H9 (cell line): Measurements from ENCODE around the gene CTIF. TPM values are rescaled to one million over a fixed set of nuclear protein-coding genes. Genes with fewer than 3 reads are reported as not detected.

Source experiments
- DNase-seq: peaks from one replicate; pipeline ENCODE4 v3.0.0-alpha.2; 2017
- H2AFZ ChIP-seq: one replicate; pipeline ENCODE4 v1.6.1; 2013; ENCODE audit warnings: mild to moderate bottlenecking, low read length, control low read depth, moderate library complexity
- H2AK5ac ChIP-seq: 2 replicates; pipeline ENCODE4 v1.6.1; 2013; ENCODE audit warnings: low read length, control low read depth, mixed read lengths; ENCODE audit not compliant: insufficient read length
- H2BK120ac ChIP-seq: one replicate; pipeline ENCODE4 v1.6.1; 2013; ENCODE audit warnings: low read depth, mild to moderate bottlenecking, low read length, control low read depth, inconsistent platforms; ENCODE audit not compliant: poor library complexity, severe bottlenecking
- H2BK12ac ChIP-seq: 2 replicates; pipeline ENCODE4 v1.6.1; 2013; ENCODE audit warnings: low read length, control low read depth, mixed read lengths, low read depth; ENCODE audit not compliant: insufficient read length
- H2BK15ac ChIP-seq: 2 replicates; pipeline ENCODE4 v1.6.1; 2013; ENCODE audit warnings: low read depth, low read length, control low read depth
- H2BK20ac ChIP-seq: one replicate; pipeline ENCODE4 v1.6.1; 2013; ENCODE audit warnings: low read depth, mild to moderate bottlenecking, low read length, control low read depth, inconsistent platforms; ENCODE audit not compliant: poor library complexity, severe bottlenecking
- H2BK5ac ChIP-seq: 2 replicates; pipeline ENCODE4 v1.6.1; 2013; ENCODE audit warnings: low read length, control low read depth, mixed read lengths; ENCODE audit not compliant: insufficient read length
- H3K14ac ChIP-seq: 2 replicates; pipeline ENCODE4 v1.6.1; 2013; ENCODE audit warnings: low read length, control low read depth; ENCODE audit not compliant: insufficient read depth
- H3K18ac ChIP-seq: 2 replicates; pipeline ENCODE4 v1.6.1; 2013; ENCODE audit warnings: low read depth, mild to moderate bottlenecking, mixed read lengths, low read length, control low read depth; ENCODE audit not compliant: insufficient read length
- H3K23ac ChIP-seq: 2 replicates; pipeline ENCODE4 v1.6.1; 2013; ENCODE audit warnings: low read length, control low read depth, mixed read lengths, low read depth; ENCODE audit not compliant: insufficient read length
- H3K23me2 ChIP-seq: 2 replicates; pipeline ENCODE4 v1.6.1; 2013; ENCODE audit warnings: low read depth, mild to moderate bottlenecking, mixed read lengths, low read length, control low read depth; ENCODE audit not compliant: insufficient read length, poor library complexity, severe bottlenecking
- H3K27ac ChIP-seq: 2 replicates; pipeline ENCODE4 v1.5.1; 2013; ENCODE audit warnings: low read length, control low read depth, mixed read lengths, low read depth; ENCODE audit not compliant: insufficient read length
- H3K27me3 ChIP-seq: 2 replicates; pipeline ENCODE4 v1.6.1; 2013; ENCODE audit warnings: low read length, control low read depth, inconsistent platforms; ENCODE audit not compliant: insufficient read depth
- H3K4ac ChIP-seq: 2 replicates; pipeline ENCODE4 v1.6.1; 2013; ENCODE audit warnings: low read depth, mild to moderate bottlenecking, control low read depth, inconsistent platforms, low read length, moderate library complexity
- H3K4me1 ChIP-seq: 2 replicates; pipeline ENCODE4 v1.6.1; 2013; ENCODE audit warnings: low read length, control low read depth, inconsistent platforms; ENCODE audit not compliant: insufficient read depth
- H3K4me2 ChIP-seq: 2 replicates; pipeline ENCODE4 v1.6.1; 2013; ENCODE audit warnings: low read length, control low read depth, mixed read lengths; ENCODE audit not compliant: insufficient read length, insufficient read depth
- H3K56ac ChIP-seq: 2 replicates; pipeline ENCODE4 v1.6.1; 2013; ENCODE audit warnings: low read depth, mild to moderate bottlenecking, mixed read lengths, low read length, control low read depth; ENCODE audit not compliant: insufficient read length
- H3K79me1 ChIP-seq: 2 replicates; pipeline ENCODE4 v1.6.1; 2013; ENCODE audit warnings: low read depth, mild to moderate bottlenecking, moderate library complexity, low read length, control low read depth, inconsistent platforms; ENCODE audit not compliant: insufficient read depth, poor library complexity, severe bottlenecking
- H3K79me2 ChIP-seq: 2 replicates; pipeline ENCODE4 v1.6.1; 2013; ENCODE audit warnings: low read length, control low read depth, inconsistent platforms; ENCODE audit not compliant: insufficient read depth
- H3K9ac ChIP-seq: 2 replicates; pipeline ENCODE4 v1.6.1; 2013; ENCODE audit warnings: low read length, control low read depth, mixed read lengths; ENCODE audit not compliant: insufficient read length; ENCODE audit errors: extremely low read depth
- H3K9me3 ChIP-seq: one replicate; pipeline ENCODE4 v1.6.1; 2013; ENCODE audit warnings: low read depth, low read length, inconsistent platforms; ENCODE audit not compliant: control insufficient read depth
- H3T11ph ChIP-seq: one replicate; pipeline ENCODE4 v1.6.1; 2013; ENCODE audit warnings: mild to moderate bottlenecking, low read length, control low read depth, inconsistent platforms
- H4K20me1 ChIP-seq: one replicate; pipeline ENCODE4 v1.6.1; 2013; ENCODE audit not compliant: control insufficient read depth, insufficient read length, insufficient read depth
- H4K5ac ChIP-seq: 2 replicates; pipeline ENCODE4 v1.6.1; 2013; ENCODE audit warnings: low read depth, mild to moderate bottlenecking, mixed read lengths, low read length, control low read depth; ENCODE audit not compliant: insufficient read length
- H4K8ac ChIP-seq: replicated peaks from 2 replicates; pipeline ENCODE4 v1.6.1; 2013; ENCODE audit warnings: low read length, control low read depth, mixed read lengths, low read depth; ENCODE audit not compliant: insufficient read length
- H4K91ac ChIP-seq: 2 replicates; pipeline ENCODE4 v1.6.1; 2013; ENCODE audit warnings: low read depth, mild to moderate bottlenecking, moderate library complexity, mixed read lengths, low read length, control low read depth; ENCODE audit not compliant: insufficient read length
- H3K27ac Mint-ChIP-seq, 3 experiments: 2 replicates in 2 of 3; 3 replicates in 1 of 3; pipeline ENCODE4 v1.8.0; 2020 to 2021; ENCODE audit warnings: mixed read lengths in 3 of 3, mild to moderate bottlenecking in 1 of 3, moderate library complexity in 1 of 3
- H3K27me3 Mint-ChIP-seq: 2 replicates; pipeline ENCODE4 v1.8.0; 2021; ENCODE audit warnings: low read depth, mild to moderate bottlenecking, moderate library complexity, mixed read lengths
- H3K36me3 Mint-ChIP-seq, 3 experiments: 2 replicates in 2 of 3; 3 replicates in 1 of 3; pipeline ENCODE4 v1.8.0; 2020 to 2021; ENCODE audit warnings: low read depth in 3 of 3, mixed read lengths in 3 of 3; ENCODE audit not compliant: insufficient read depth in 1 of 3
- H3K4me1 Mint-ChIP-seq, 2 experiments: 2 replicates each; pipeline ENCODE4 v1.8.0; 2020; ENCODE audit warnings: mixed read lengths in 2 of 2
- H3K4me3 Mint-ChIP-seq, 2 experiments: 2 replicates in 1 of 2; 3 replicates in 1 of 2; pipeline ENCODE4 v1.8.0; 2020 to 2021; ENCODE audit warnings: mild to moderate bottlenecking in 2 of 2, mixed read lengths in 2 of 2, moderate library complexity in 1 of 2
- H3K9me3 Mint-ChIP-seq, 2 experiments: 2 replicates in 1 of 2; 3 replicates in 1 of 2; pipeline ENCODE4 v1.8.0; 2020; ENCODE audit warnings: mild to moderate bottlenecking in 2 of 2, mixed read lengths in 2 of 2, moderate library complexity in 1 of 2
- WGBS: extraction: QIAGEN DNeasy Blood & Tissue Kit; methylation state at CpG from one replicate; pipeline ENCODE4 v1.1.7; 2013; ENCODE audit warnings: missing lambda C conversion rate, low lambda C conversion rate, mixed read lengths; ENCODE audit not compliant: insufficient read length; ENCODE audit errors: extremely low coverage; 5-methylcytosine and 5-hydroxymethylcytosine counted together
- total RNA-seq: library from RNA; stranded (reverse); gene quantifications from 2 replicates; pipeline ENCODE4 v1.2.1, GENCODE V29; 2021
- TF ChIP-seq, protein P1 (sequence below): fragments of 200-600 bp; sonication (generic); conservative IDR thresholded peaks from 3 replicates; pipeline ENCODE4 v1.8.0; 2021; ENCODE audit warnings: antibody characterized with exemption, mild to moderate bottlenecking

Gene CTIF
- total RNA-seq, 1 experiment from 2014 or later, result 15.8 TPM

DNA sequence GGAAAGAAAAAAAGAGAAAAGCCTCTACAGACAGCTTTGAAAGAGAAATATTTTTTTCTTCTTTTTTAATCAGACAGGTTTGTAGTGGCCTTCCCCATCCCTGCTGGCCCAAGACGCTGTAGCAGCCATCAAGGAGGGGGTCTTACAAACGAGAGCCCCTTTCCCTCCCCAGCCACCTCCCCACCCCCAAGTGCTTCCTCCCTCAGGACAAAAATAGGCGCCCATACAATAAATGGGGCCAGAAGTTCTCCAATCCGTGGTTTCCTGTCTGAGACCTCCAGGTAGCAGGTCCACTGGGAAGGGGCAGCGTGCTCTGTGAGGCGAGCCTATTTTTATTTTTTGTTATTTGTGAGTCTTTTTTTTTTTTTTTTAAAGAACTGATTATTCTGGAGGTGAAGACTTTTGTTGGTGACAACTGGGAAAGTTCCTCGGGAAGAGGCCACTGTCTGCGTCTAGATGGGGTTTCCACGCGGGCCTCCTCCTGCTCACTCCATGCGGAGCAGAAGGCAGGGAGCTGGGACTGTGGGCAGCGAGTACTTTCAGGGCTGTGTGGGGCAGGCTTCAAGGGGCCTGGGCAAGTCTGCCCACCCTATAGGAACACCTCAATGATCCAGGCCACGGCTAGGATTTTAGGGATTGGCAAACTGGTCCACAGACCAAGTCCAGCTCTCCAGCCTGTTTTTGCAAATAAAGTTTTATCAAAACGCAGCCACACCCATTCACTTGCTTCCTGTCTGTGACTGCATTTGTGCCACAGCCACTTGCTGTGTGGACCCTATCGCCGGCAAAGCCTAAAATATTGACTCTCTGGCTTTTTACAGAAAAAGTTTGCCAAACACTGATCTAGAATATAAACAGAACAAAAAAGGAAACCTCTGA is 139.6 kb downstream of the CTIF start:
- no peak overlapping the region for H3K27ac Mint-ChIP-seq
- no peak overlapping the region for H2BK120ac ChIP-seq
- no peak overlapping the region for H2BK15ac ChIP-seq
- H3K23me2 ChIP-seq, result no peaks in the 10 kb centered on the region
- H3K4ac ChIP-seq, result no peak overlapping the region
- H2AK5ac ChIP-seq, result no peak overlapping the region
- no peaks in the 10 kb centered on the region for H3K79me2 ChIP-seq
- H4K5ac ChIP-seq, result no peak overlapping the region
- H3K56ac ChIP-seq, result no peak overlapping the region
- no peak overlapping the region for H3K27ac ChIP-seq
- H3K79me1 ChIP-seq, result no peaks in the 10 kb centered on the region
- H3K4me2 ChIP-seq, result no peak overlapping the region
- WGBS, result no CpG with 5 or more reads among the region's 16 CpGs
- H3K18ac ChIP-seq, result no peak overlapping the region
- H3K4me1 Mint-ChIP-seq, result peaks cover 3 to 7% of the 10 kb centered on the region in 2 experiments; a peak in 1 of 4 replicates
- H3T11ph ChIP-seq, result no peak overlapping the region
- no peak overlapping the region for H2BK12ac ChIP-seq
- H3K4me1 ChIP-seq, result no peaks in the 10 kb centered on the region
- no peak overlapping the region for H3K23ac ChIP-seq
- H4K91ac ChIP-seq, result no peak overlapping the region
- no peak overlapping the region for H2BK5ac ChIP-seq
- H3K36me3 Mint-ChIP-seq, result no peaks in the 10 kb centered on the region
- H3K9ac ChIP-seq, result no peak overlapping the region
- H4K20me1 ChIP-seq, result no peaks in the 10 kb centered on the region
- H2AFZ ChIP-seq, result no peak overlapping the region
- no peaks in the 10 kb centered on the region for H3K9me3 ChIP-seq
- no peak overlapping the region for H2BK20ac ChIP-seq
- TF ChIP-seq, protein P1, sequence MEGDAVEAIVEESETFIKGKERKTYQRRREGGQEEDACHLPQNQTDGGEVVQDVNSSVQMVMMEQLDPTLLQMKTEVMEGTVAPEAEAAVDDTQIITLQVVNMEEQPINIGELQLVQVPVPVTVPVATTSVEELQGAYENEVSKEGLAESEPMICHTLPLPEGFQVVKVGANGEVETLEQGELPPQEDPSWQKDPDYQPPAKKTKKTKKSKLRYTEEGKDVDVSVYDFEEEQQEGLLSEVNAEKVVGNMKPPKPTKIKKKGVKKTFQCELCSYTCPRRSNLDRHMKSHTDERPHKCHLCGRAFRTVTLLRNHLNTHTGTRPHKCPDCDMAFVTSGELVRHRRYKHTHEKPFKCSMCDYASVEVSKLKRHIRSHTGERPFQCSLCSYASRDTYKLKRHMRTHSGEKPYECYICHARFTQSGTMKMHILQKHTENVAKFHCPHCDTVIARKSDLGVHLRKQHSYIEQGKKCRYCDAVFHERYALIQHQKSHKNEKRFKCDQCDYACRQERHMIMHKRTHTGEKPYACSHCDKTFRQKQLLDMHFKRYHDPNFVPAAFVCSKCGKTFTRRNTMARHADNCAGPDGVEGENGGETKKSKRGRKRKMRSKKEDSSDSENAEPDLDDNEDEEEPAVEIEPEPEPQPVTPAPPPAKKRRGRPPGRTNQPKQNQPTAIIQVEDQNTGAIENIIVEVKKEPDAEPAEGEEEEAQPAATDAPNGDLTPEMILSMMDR, result no peak
- DNase-seq, result no peak
- no peak overlapping the region for H3K4me3 Mint-ChIP-seq
- H3K14ac ChIP-seq, result no peak overlapping the region
- H3K27me3 ChIP-seq, result no peaks in the 10 kb centered on the region
- H3K27me3 Mint-ChIP-seq, result no peaks in the 10 kb centered on the region
- H3K9me3 Mint-ChIP-seq, result no peaks in the 10 kb centered on the region
- no peak overlapping the region for H4K8ac ChIP-seq
